Measurements from ENCODE around the gene MAP2K7.

The MAP2K7 gene

GRCh38 chr19:7867092-7867844 is 36.4 kb upstream of the MAP2K7 start:
- no peak for FAIRE-seq

DNA sequence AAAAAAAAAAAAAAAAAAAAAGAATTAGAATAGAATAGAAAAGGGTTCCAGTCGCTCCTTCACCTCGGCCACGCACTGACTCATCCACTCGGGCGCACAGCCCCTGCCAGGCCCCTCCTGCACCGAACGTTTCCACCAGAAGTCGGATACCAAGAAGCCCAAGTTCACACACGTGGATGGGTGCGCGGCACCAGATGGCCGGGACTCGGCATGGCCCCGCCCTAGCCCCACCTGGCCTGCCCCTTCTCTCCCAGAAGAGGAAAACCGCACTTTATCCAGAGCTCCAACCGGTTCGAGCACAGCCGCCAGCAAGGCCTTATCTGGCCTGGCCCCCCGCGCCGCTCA is 35.4 kb upstream of the MAP2K7 start:
- no peak for FAIRE-seq

- no peak for FAIRE-seq
These were observed 34.8 kb upstream of the MAP2K7 start for GRCh38 chr19:7868671-7869452.

- FAIRE-seq: no peak
These were observed 34.2 kb upstream of the MAP2K7 start for GRCh38 chr19:7869453-7869909.

GRCh38 chr19:7869910-7870511 is 33.7 kb upstream of the MAP2K7 start:
- FAIRE-seq: no peak

DNA sequence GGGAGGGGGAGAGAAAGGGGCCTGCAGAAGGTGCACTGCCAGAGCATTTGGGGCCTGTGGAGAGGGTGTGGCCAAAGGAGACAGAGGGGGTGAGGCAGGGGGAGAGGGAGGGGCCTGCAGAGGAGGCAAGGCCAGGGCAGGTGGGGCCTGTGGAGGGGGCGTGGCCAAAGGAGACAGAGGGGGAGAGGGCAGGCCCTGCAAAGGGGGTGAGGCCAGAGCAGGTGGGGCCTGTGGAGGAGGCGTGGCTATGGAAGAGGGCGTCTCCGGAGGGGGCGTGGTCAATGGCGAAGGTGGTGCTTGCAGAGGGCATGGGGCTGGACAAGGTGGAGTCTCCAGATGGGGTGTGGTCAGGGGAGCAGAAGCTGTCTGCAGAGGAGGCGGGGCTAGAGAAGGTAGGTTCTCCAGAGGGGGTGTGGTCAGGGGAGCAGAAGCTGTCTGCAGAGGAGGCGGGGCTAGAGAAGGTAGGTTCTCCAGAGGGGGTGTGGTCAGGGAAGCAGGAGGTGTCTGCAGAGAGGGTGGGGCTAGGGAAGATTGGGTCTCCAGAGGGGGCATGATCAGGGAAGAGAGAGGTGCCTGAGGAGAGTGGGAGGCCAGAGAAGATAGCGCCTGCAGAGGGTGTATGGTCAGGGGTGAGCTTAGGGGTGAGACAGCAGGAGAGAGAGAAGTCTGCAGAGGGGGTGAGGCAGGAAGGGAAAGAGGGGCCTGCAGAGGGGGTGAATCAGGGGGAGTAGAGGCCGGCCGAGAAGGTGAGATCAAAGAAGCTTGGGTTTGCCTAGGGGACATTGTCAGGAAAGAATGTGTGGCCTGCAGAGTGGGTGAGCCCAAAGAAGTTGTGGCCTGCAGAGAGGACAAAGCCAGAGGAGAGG is 32.9 kb upstream of the MAP2K7 start:
- no peak for FAIRE-seq

- no peak for FAIRE-seq
These were observed 32.0 kb upstream of the MAP2K7 start for GRCh38 chr19:7871437-7872305.

DNA sequence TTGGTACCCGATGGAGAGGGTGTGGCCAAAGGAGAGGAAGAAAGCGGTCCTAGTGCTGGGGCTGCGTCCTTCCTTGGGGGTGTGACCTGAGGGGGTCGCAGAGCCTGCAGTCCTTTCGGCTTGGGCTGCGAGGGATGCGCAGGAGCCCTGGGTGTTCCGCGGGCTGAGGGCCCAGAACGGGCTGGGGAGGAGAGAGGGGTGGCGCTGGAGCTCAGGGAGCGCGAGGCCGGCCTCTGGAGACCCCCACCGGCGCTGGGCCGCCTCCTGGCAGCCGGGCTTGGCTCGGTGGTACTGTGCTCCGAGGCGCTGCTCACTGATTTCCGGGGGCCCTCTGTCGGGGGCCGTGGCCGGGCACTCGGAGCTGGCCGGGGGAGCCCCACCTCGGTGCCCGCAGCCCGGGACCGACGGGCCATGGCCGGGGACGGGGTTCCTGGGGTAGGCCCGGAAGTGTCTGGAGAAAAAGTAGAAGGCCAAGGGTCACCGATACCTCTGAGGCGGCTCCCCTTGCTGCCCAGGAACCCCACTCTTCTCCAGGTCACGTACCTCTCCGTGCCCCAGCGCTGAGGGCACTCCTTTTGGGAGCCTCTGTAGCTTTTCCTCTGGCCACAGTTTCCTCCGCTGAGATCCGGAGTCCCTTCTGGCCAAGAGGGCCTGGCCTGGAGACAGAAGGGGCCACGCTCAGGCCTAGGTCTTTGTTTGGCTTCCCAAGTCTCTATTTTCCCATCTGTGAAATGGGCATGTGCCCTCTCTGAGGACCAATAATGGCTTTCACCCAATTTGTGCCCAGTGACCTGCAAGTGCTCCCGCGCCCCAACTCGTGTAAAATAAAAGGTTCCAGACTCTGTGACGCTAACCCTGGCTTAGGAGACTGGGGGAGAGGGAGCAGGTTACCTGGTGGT is 31.1 kb upstream of the MAP2K7 start:
- FAIRE-seq: no peak

DNA sequence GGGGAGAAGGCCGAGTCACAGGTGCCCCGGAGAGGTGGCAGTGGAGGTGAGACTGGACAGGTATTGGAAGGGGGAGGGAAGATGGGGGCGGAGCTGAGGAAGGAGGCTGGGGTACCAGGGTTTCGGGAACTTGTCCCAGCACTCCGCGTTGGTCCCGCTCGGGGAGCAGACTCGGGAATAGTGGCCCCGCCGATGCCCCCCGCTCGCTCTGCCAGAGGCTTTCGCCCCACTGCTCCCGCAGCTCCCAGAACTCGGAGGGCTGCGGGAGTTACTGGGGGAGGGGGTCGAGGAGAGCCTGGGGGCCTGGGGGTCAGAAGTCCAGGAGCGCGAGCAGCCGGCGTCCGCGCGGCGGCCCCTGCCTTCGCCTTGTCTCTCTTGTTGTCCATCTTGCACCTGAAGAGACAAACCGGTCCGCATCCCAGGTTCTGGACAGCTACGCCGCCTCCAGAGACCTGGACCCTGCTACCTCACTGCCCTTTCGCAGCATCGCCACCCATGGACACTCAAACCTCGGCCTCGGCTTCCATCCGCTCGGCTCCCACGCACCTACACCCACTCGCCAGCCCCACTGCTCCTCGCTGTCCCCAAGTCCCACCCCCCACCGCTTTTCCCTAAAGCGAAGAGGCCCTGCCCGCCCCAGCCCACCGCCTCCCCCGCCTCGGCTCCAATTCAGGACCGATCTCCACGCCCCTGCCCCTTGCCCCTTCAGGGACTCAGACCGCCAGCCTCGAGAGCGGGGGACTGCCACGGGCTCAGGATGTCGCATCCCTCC is 30.2 kb upstream of the MAP2K7 start:
- FAIRE-seq: no peak

GRCh38 chr19:7874076-7874896 is 29.4 kb upstream of the MAP2K7 start, which contains the start of gene PRR36:
PRR36 (minus strand) TSS chr19:7874390; CDS start chr19:7873689, 701 bp downstream.
- FAIRE-seq: no peak

- no peak for FAIRE-seq
These were observed 28.8 kb upstream of the MAP2K7 start for GRCh38 chr19:7874897-7875273.

DNA sequence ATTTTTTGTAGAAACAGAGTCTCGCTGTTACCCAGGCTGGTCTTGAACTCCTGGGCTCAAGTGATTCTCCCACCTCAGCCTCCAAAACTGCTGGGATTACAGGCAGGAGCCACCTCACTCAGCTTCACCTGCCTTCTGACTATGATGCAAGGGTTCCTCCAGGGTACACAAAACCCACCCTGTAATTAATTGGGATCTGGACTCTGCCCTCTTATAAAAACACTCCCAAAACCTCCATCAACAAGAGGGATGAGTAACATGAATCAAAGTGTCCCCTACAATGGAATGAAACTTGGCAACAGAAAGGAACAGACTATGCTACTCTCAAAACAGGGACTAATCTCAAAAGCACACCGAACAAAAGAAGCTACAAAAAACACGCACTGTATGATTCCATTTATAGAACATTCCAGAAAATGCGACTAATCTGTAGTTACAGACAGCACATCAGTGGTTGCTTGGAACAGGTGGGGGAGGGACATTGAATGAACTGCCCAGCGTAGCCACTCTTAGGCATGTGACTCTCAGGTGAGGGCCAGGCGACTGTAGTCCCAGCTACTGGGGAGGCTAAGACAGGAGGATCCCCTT is 26.3 kb upstream of the MAP2K7 start:
- FAIRE-seq: no peak

- no peak for FAIRE-seq
These were observed 24.4 kb upstream of the MAP2K7 start for GRCh38 chr19:7879111-7879807.

DNA sequence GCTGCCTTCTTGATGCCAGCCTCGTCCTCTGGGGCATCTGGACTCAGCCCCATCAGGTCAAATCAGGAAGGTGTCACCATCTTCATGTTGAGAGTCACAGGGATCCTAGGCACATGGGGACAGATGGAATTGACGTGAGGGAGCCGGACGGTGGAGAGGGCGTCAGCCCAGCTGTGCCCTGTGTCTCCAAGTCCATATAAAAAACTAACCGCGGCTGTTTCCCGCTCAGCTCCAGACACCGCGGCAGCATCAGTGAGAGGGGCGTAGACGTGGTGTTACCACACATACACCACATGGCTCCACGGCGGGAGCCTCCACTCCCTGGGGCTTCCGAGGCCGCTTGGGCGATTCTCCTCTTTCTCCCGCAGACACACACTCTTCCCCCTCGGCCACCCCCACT is 23.8 kb upstream of the MAP2K7 start:
- FAIRE-seq: no peak

- no peak for FAIRE-seq
These were observed 21.8 kb upstream of the MAP2K7 start for GRCh38 chr19:7881910-7882309.

DNA sequence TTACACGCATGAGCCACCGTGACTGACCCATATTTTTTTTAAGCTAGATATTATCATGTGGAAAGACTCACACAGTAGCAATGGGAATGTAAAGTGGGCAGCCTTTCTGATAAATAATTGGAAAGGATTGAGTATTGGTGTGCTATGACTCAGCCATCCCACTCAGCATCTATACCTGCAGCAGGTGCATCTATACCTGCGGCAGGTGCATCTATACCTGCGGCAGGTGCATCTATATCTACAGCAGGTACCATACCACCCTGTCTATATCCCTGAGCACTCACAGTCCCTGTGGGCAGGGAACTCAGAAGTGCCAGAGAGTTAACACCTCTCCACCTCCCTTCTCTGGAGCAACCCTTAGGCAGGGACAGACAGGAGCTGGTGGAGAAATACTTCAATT is 20.6 kb upstream of the MAP2K7 start:
- no peak for FAIRE-seq

DNA sequence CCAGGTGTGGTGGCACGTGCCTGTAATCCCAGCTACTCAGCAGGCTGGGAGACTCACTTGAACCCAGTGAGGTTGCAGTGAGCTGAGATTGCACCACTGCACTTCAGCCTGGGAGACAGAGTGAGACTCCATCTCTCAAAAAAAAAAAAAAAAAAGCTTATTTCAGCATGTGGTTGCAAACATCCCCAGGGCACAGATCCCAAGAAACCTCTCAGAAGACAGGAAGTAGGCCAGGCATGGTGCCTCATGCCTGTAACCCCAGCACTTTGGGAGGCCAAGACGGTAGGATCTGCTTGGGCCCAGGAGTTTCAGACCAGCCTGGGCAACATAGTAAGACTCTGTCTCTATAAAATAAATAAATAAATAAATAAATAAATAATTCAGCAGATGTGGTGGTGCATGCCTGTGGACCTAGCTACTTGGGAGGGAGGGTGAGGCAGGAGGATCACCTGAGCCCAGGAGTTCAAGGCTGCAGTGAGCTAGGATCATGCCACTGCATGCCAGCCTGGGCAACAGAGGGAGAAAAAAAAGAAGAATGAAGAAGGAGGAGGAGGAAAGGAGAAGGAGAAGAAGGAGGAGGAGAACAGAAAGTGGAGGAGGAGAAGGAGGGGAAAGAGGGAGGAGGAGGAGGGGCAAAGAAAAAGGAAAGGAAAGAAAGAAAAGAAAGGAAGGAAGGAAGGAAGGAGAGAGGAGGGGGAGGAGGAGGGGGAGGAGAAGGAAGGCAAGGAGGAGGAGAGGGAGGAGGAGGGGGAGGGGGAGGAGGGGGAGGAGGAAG is 19.7 kb upstream of the MAP2K7 start:
- no peak for FAIRE-seq
